ENCODE data around the gene CEP85. TPM values are rescaled to one million over a fixed set of nuclear protein-coding genes. Genes with fewer than 3 reads are reported as not detected.
"Not testable (repeated sequence)": the region's sequence is repeated elsewhere in the genome, so short reads cannot be mapped to it uniquely, and the experiment has no call there.

CEP85 gene
- total and polyA plus RNA-seq, 2 of the 13 experiments (the other 11 are each of a cell fraction or from before 2014, with no cell fraction given) = 16.1 to 26.7 TPM

GRCh38 chr1:26225033-26225831, 8.8 kb upstream of the CEP85 start (continued):
- TF ChIP-seq CBX2 (IDR thresholded peaks at IDR 0.05; ENCODE audit: low read depth, low read length) = no peak
- TF ChIP-seq CBX2 (CRISPR knock-in tag; IDR thresholded peaks at IDR 0.05; ENCODE audit: low read depth) = peak; percentile 57; the same call in 1 of the 2 replicates
- TF ChIP-seq LRRFIP1 (CRISPR knock-in tag; conservative IDR thresholded peaks at IDR 0.05) = no peak
- TF ChIP-seq ZNF224 (CRISPR knock-in tag; IDR thresholded peaks at IDR 0.05) = peak; percentile 83
- TF ChIP-seq ZNF263 (CRISPR knock-in tag; IDR thresholded peaks at IDR 0.05) = peak; percentile 37; the same call in 1 of the 2 replicates
- peak; percentile 55; the same call in 1 of the 2 replicates for TF ChIP-seq ZNF451 (CRISPR knock-in tag; IDR thresholded peaks at IDR 0.05)
- TF ChIP-seq, protein P1, sequence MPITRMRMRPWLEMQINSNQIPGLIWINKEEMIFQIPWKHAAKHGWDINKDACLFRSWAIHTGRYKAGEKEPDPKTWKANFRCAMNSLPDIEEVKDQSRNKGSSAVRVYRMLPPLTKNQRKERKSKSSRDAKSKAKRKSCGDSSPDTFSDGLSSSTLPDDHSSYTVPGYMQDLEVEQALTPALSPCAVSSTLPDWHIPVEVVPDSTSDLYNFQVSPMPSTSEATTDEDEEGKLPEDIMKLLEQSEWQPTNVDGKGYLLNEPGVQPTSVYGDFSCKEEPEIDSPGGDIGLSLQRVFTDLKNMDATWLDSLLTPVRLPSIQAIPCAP (CRISPR knock-in tag; IDR thresholded peaks at IDR 0.05; ENCODE audit: low read depth) = no peak

DNA sequence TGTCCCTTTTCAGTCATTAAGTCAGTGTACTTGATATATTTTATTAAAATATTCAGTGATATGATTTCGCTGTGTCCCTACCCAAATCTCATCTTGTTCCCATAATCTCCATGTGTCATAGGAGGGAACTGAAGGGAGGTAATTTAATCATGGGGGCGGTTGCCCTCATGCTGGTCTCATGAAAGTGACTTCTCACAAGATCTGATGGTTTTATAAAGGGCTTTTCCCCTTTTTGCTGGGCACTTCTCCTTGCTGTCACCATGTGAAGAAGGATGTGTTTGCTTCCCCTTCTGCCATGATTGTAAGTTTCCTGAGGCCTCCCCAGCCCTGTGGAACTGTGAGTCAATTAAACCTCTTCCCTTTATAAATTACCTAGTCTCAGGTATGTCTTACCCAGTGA, 3.3 kb upstream of the CEP85 start:
- H4K20me1 ChIP-seq (ENCODE audit: insufficient read depth, low read length); H3K27ac ChIP-seq (ENCODE audit: extremely low read length, insufficient read depth, low read length); FAIRE-seq; H3K27me3 ChIP-seq (ENCODE audit: control insufficient read depth in 1 of 2, insufficient read depth in 2 of 2, low read length in 2 of 2); POLR2A ChIA-PET; BruUV-seq (replicated peaks); H3K9me3 ChIP-seq (ENCODE audit: low read length); intact Hi-C loops (cut with micrococcal nuclease; ENCODE audit: unreplicated experiment); in situ Hi-C loops (cut with HindIII; ENCODE audit: extremely low pct_ligation_motif_present, low pct_unique_long_range_greater_than_20kb); H3K9ac ChIP-seq (ENCODE audit: insufficient read depth, low read depth, low read length); ATAC-seq; DNase-seq (ENCODE audit: low spot score); H3K4me3 ChIP-seq (replicated peaks in 1 of 3; ENCODE audit: insufficient read depth in 1 of 3, low read depth in 2 of 3, low read length in 3 of 3); H3K36me3 ChIP-seq (replicated peaks in 1 of 2; ENCODE audit: control insufficient read depth in 1 of 2, insufficient read depth in 2 of 2, low read length in 2 of 2); H2AFZ ChIP-seq (ENCODE audit: low read length); CTCF ChIA-PET (ENCODE audit: low intra/inter-chr PET ratio, low total read pairs); H3K4me2 ChIP-seq (ENCODE audit: low read depth, low read length): not testable (repeated sequence)
- WGBS (ENCODE audit: low lambda C conversion rate) = 84% methylated on average over 2 of the region's 2 CpGs
- peaks cover 13% of the 10 kb centered on the region for H3K79me2 ChIP-seq (ENCODE audit: insufficient read depth, low read length)
- H3K4me1 ChIP-seq (ENCODE audit: insufficient read depth, low read length) = peaks cover 29% of the 10 kb centered on the region

All from HepG2 (cell line).